Activated B cell treated with CpG ODN at 0.5 μM for 24 hours (primary cell): Measurements from ENCODE around the gene CRYBG3. TPM values are rescaled to one million over a fixed set of nuclear protein-coding genes. Genes with fewer than 3 reads are reported as not detected.

Source experiments
- ATAC-seq: fragments of 200-7000 bp; cut with Tn5 transposase; one replicate; pipeline ENCODE4 v1.10.0; 2021; ENCODE audit warnings: low read depth, mild to moderate bottlenecking, moderate library complexity
- CTCF ChIA-PET: fragments of 350-600 bp; sonication (Branson Sonifier 250); formaldehyde crosslinking; loops from one replicate; lab custom pipeline; 2021; ENCODE audit warnings: antibody characterized with exemption; lab: Charles Lee
- POLR2A ChIA-PET: fragments of 350-600 bp; sonication (Branson Sonifier 250); formaldehyde crosslinking; loops from one replicate; lab custom pipeline; 2021; ENCODE audit warnings: antibody characterized with exemption; lab: Charles Lee
- DNase-seq: peaks from one replicate; pipeline ENCODE4 v3.0.0; 2022
- H3K27ac Mint-ChIP-seq: one replicate; pipeline ENCODE4 v1.8.0; 2020; ENCODE audit warnings: mixed read lengths
- H3K27me3 Mint-ChIP-seq: one replicate; pipeline ENCODE4 v1.8.0; 2021; ENCODE audit warnings: mixed read lengths
- H3K36me3 Mint-ChIP-seq: one replicate; pipeline ENCODE4 v1.8.0; 2021; ENCODE audit warnings: low read depth, mixed read lengths
- H3K4me1 Mint-ChIP-seq: one replicate; pipeline ENCODE4 v1.8.0; 2021; ENCODE audit warnings: mixed read lengths
- H3K4me3 Mint-ChIP-seq: one replicate; pipeline ENCODE4 v1.8.0; 2020; ENCODE audit warnings: mild to moderate bottlenecking, mixed read lengths
- H3K9me3 Mint-ChIP-seq: one replicate; pipeline ENCODE4 v1.8.0; 2020; ENCODE audit warnings: mixed read lengths
- CTCF ChIP-seq: fragments of 200-600 bp; IDR thresholded peaks from one replicate; pipeline ENCODE4 v1.8.0; 2022; ENCODE audit warnings: antibody characterized with exemption, mild to moderate bottlenecking
- intact Hi-C: fragments of 100-400 bp; cut with micrococcal nuclease; formaldehyde crosslinking; loops from one replicate; pipeline ENCODE4 v1.15.1; 2024
- total RNA-seq: library from RNA; stranded (reverse); gene quantifications from 2 replicates; pipeline ENCODE4 v1.2.3, GENCODE V29; 2022

Gene CRYBG3
- total RNA-seq, 1 donor from 2014 or later: 1.5 TPM

DNA sequence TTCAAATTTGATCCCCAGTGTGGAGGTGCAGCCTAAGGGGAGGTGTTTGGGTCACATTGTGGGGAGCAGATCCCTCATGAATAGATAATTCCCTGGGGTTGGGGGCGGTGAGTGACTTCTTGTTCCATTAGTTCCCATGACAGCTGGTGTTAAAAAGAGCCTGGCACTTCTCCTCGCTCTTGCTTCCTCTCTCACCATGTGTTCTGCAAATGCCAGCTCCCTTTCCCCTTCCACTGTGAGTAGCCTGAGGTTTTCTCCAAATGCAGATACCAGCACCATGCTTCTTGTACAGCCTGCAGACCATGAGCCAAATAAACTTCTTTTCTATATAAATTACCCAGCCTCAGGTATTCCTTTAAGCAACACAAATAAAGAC is 127.3 kb downstream of the CRYBG3 start:
- no peaks in the 10 kb centered on the region for H3K9me3 Mint-ChIP-seq
- no peaks in the 10 kb centered on the region for H3K27me3 Mint-ChIP-seq
- DNase-seq (no peak), ATAC-seq (no peak)
- no peak overlapping the region for H3K4me3 Mint-ChIP-seq
- intact Hi-C loops: no loop called here
- no peak for TF ChIP-seq CTCF
- H3K4me1 Mint-ChIP-seq: no peaks in the 10 kb centered on the region
- peaks cover 89% of the 10 kb centered on the region for H3K36me3 Mint-ChIP-seq
- ChIA-PET CTCF (no interaction called here), POLR2A (no interaction called here)
- no peak overlapping the region for H3K27ac Mint-ChIP-seq

GRCh38 chr3:97949743-97950142 is 127.9 kb downstream of the CRYBG3 start:
- intact Hi-C loops: no loop called here
- TF ChIP-seq CTCF: no peak
- Mint-ChIP-seq H3K27me3 (no peaks in the 10 kb centered on the region), H3K4me3 (no peak overlapping the region), H3K27ac (no peak overlapping the region), H3K4me1 (no peaks in the 10 kb centered on the region), H3K36me3 (peaks cover 91% of the 10 kb centered on the region), H3K9me3 (no peaks in the 10 kb centered on the region)
- ATAC-seq (no peak), DNase-seq (no peak)
- ChIA-PET CTCF (no interaction called here), POLR2A (no interaction called here)

- intact Hi-C loops: no loop called here
- H3K27ac Mint-ChIP-seq: no peak overlapping the region
- ChIA-PET CTCF (interaction anchor here (0.6 kb wide), 1 partner anchor 154 kb away, joined by 3 read pairs; no protein-coding TSS in a partner anchor), POLR2A (no interaction called here)
- no peaks in the 10 kb centered on the region for H3K27me3 Mint-ChIP-seq
- no peak overlapping the region for H3K4me3 Mint-ChIP-seq
- ATAC-seq: no peak
- TF ChIP-seq CTCF: no peak
- H3K9me3 Mint-ChIP-seq: no peaks in the 10 kb centered on the region
- DNase-seq: no peak
- H3K4me1 Mint-ChIP-seq: peaks cover 6% of the 10 kb centered on the region
- H3K36me3 Mint-ChIP-seq: peaks cover 87% of the 10 kb centered on the region
Measured at GRCh38 chr3:97950360-97950759, 128.5 kb downstream of the CRYBG3 start.

DNA sequence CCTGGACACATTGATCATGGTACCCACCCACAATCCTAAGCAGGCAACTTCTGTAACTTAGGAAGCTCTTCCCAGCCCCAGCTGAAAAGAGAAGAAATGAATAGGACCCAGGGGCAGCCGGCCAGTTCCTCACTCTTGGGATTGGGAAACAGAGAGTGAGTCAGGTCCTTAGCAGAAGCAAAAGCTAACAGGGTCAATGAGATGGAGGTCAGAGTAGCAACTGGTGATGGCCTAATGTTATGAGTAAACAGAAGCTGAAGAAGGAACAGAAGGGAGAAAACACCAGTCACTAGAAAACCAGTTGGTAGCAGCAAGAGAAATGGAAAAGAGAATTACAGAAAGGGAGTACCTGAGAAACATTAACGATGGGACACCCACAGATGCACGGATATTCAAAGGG is 130.5 kb downstream of the CRYBG3 start:
- peak overlapping the region; percentile 14 for H3K27ac Mint-ChIP-seq
- ATAC-seq: no peak
- ChIA-PET POLR2A (no interaction called here), CTCF (no interaction called here)
- peaks cover 6% of the 10 kb centered on the region for H3K4me1 Mint-ChIP-seq
- no peak for DNase-seq
- H3K36me3 Mint-ChIP-seq: peaks cover 80% of the 10 kb centered on the region
- no peaks in the 10 kb centered on the region for H3K9me3 Mint-ChIP-seq
- H3K27me3 Mint-ChIP-seq: no peaks in the 10 kb centered on the region
- intact Hi-C loops: no loop called here
- no peak overlapping the region for H3K4me3 Mint-ChIP-seq
- TF ChIP-seq CTCF: no peak

- Mint-ChIP-seq H3K36me3 (peaks cover 80% of the 10 kb centered on the region), H3K4me3 (no peak overlapping the region), H3K4me1 (peaks cover 6% of the 10 kb centered on the region), H3K9me3 (no peaks in the 10 kb centered on the region), H3K27me3 (no peaks in the 10 kb centered on the region), H3K27ac (no peak overlapping the region)
- ChIA-PET POLR2A (no interaction called here), CTCF (no interaction called here)
- ATAC-seq: no peak
- intact Hi-C loops: no loop called here
- no peak for TF ChIP-seq CTCF
- no peak for DNase-seq
Measured at GRCh38 chr3:97952872-97953271, 131.1 kb downstream of the CRYBG3 start.
